ENCODE data around the gene SUFU. TPM values are rescaled to one million over a fixed set of nuclear protein-coding genes. Genes with fewer than 3 reads are reported as not detected.

The SUFU gene
- total RNA-seq, 2 experiments from 2014 or later, result 8.2 to 10.0 TPM

- Mint-ChIP-seq H3K27me3 (no peaks in the 10 kb centered on the region), H3K4me1 (ENCODE audit: low read depth) (peaks cover 68% of the 10 kb centered on the region), H3K9me3 (no peaks in the 10 kb centered on the region), H3K27ac (peak overlapping the region; percentile 94), H3K36me3 (peaks cover 27% of the 10 kb centered on the region), H3K4me3 (peak overlapping the region; percentile 46)
- POLR2A ChIA-PET, result interaction anchor here (0.7 to 0.8 kb wide), 3 partner anchors 9 to 22 kb away, joined by 3 read pairs; no protein-coding TSS in a partner anchor
- intact Hi-C loops (cut with micrococcal nuclease), result no loop called here
- DNase-seq, result no peak
- CTCF ChIA-PET, result interaction anchor here (0.7 to 1.4 kb wide), 5 partner anchors 9 to 102 kb away, joined by 3 to 4 read pairs (median 3); no protein-coding TSS in a partner anchor
Measured at GRCh38 chr10:102651455-102652169, 147.8 kb downstream of the SUFU start.

- DNase-seq, result no peak
- Mint-ChIP-seq H3K27me3 (no peaks in the 10 kb centered on the region), H3K4me3 (peak overlapping the region; percentile 46), H3K36me3 (peaks cover 28% of the 10 kb centered on the region), H3K9me3 (no peaks in the 10 kb centered on the region), H3K27ac (peak overlapping the region; percentile 94), H3K4me1 (ENCODE audit: low read depth) (peaks cover 63% of the 10 kb centered on the region)
- intact Hi-C loops (cut with micrococcal nuclease), result no loop called here
- CTCF ChIA-PET, result interaction anchor here (0.7 to 1.4 kb wide), 5 partner anchors 8 to 101 kb away, joined by 3 to 4 read pairs (median 3); no protein-coding TSS in a partner anchor
- POLR2A ChIA-PET, result interaction anchor here (0.8 to 1.4 kb wide), 3 partner anchors 8 to 62 kb away, joined by 3 read pairs; partner anchors contain the start of gene ARL3
Measured at GRCh38 chr10:102652170-102652916, 148.6 kb downstream of the SUFU start.

GRCh38 chr10:102653060-102653459 is 149.3 kb downstream of the SUFU start:
- DNase-seq, result no peak
- Mint-ChIP-seq H3K9me3 (no peaks in the 10 kb centered on the region), H3K4me3 (no peak overlapping the region), H3K4me1 (ENCODE audit: low read depth) (peaks cover 62% of the 10 kb centered on the region), H3K36me3 (peaks cover 34% of the 10 kb centered on the region), H3K27ac (peak overlapping the region; percentile 78), H3K27me3 (no peaks in the 10 kb centered on the region)
- POLR2A ChIA-PET, result interaction anchor here (1.4 kb wide), 1 partner anchor 61 kb away, joined by 3 read pairs; the partner anchor contains the start of gene ARL3
- intact Hi-C loops (cut with micrococcal nuclease), result no loop called here
- CTCF ChIA-PET, result interaction anchor here (4.0 kb wide), 1 partner anchor 17 kb away, joined by 13 read pairs; no protein-coding TSS in a partner anchor

GRCh38 chr10:102654566-102654965 is 150.8 kb downstream of the SUFU start:
- H3K36me3 Mint-ChIP-seq, result peaks cover 37% of the 10 kb centered on the region
- DNase-seq, result no peak
- intact Hi-C loops (cut with micrococcal nuclease), result no loop called here
- H3K9me3 Mint-ChIP-seq, result no peaks in the 10 kb centered on the region
- POLR2A ChIA-PET, result interaction anchor here (2.4 kb wide), 1 partner anchor 9 kb away, joined by 11 read pairs; no protein-coding TSS in a partner anchor
- peaks cover 58% of the 10 kb centered on the region for H3K4me1 Mint-ChIP-seq (ENCODE audit: low read depth)
- H3K27me3 Mint-ChIP-seq, result no peaks in the 10 kb centered on the region
- peak overlapping the region; percentile 58 for H3K27ac Mint-ChIP-seq
- CTCF ChIA-PET, result interaction anchor here (0.6 to 4.0 kb wide), 2 partner anchors 10 to 15 kb away, joined by 3 to 13 read pairs; partner anchors contain the start of gene TRIM8
- H3K4me3 Mint-ChIP-seq, result no peak overlapping the region

- Mint-ChIP-seq H3K27me3 (no peaks in the 10 kb centered on the region), H3K4me3 (no peak overlapping the region), H3K27ac (no peak overlapping the region), H3K9me3 (no peaks in the 10 kb centered on the region), H3K36me3 (peaks cover 37% of the 10 kb centered on the region), H3K4me1 (ENCODE audit: low read depth) (peaks cover 57% of the 10 kb centered on the region)
- DNase-seq, result no peak
- CTCF ChIA-PET, result interaction anchor here (4.0 kb wide), 1 partner anchor 15 kb away, joined by 13 read pairs; no protein-coding TSS in a partner anchor
- POLR2A ChIA-PET, result interaction anchor here (2.4 kb wide), 1 partner anchor 9 kb away, joined by 11 read pairs; no protein-coding TSS in a partner anchor
- intact Hi-C loops (cut with micrococcal nuclease), result no loop called here
Measured at GRCh38 chr10:102654969-102655368, 151.2 kb downstream of the SUFU start.

- H3K36me3 Mint-ChIP-seq, result peaks cover 37% of the 10 kb centered on the region
- no peak overlapping the region for H3K4me3 Mint-ChIP-seq
- ChIA-PET POLR2A (interaction anchor here (3.2 kb wide), 1 partner anchor 10 kb away, joined by 11 read pairs; no protein-coding TSS in a partner anchor), CTCF (interaction anchor here (1.2 to 4.0 kb wide), 2 partner anchors 11 to 14 kb away, joined by 4 to 13 read pairs; partner anchors contain the start of gene TRIM8)
- no peak overlapping the region for H3K27ac Mint-ChIP-seq
- intact Hi-C loops (cut with micrococcal nuclease), result no loop called here
- no peaks in the 10 kb centered on the region for H3K9me3 Mint-ChIP-seq
- no peaks in the 10 kb centered on the region for H3K27me3 Mint-ChIP-seq
- DNase-seq, result no peak
- H3K4me1 Mint-ChIP-seq (ENCODE audit: low read depth), result peaks cover 57% of the 10 kb centered on the region
Measured at GRCh38 chr10:102656026-102656425, 152.3 kb downstream of the SUFU start.

- CTCF ChIA-PET, result interaction anchor here (1.2 to 4.0 kb wide), 2 partner anchors 12 to 13 kb away, joined by 4 to 13 read pairs; partner anchors contain the start of gene TRIM8
Measured at GRCh38 chr10:102656791-102657371, 153.1 kb downstream of the SUFU start.

GRCh38 chr10:102657451-102657850 is 153.7 kb downstream of the SUFU start:
- no peak overlapping the region for H3K27ac Mint-ChIP-seq
- CTCF ChIA-PET, result interaction anchor here (1.5 kb wide), 1 partner anchor 22 kb away, joined by 3 read pairs; no protein-coding TSS in a partner anchor
- intact Hi-C loops (cut with micrococcal nuclease), result no loop called here

More at GRCh38 chr10:102656791-102657371, 153.1 kb downstream of the SUFU start:
- Mint-ChIP-seq H3K27me3 (no peaks in the 10 kb centered on the region), H3K36me3 (peaks cover 37% of the 10 kb centered on the region), H3K9me3 (no peaks in the 10 kb centered on the region), H3K27ac (no peak overlapping the region), H3K4me1 (ENCODE audit: low read depth) (peaks cover 57% of the 10 kb centered on the region), H3K4me3 (no peak overlapping the region)
- no peak for DNase-seq
- POLR2A ChIA-PET, result interaction anchor here (3.2 kb wide), 1 partner anchor 11 kb away, joined by 11 read pairs; no protein-coding TSS in a partner anchor
- intact Hi-C loops (cut with micrococcal nuclease), result no loop called here

GRCh38 chr10:102657984-102658724 is 154.4 kb downstream of the SUFU start:
- POLR2A ChIA-PET, result interaction anchor here (0.5 to 3.2 kb wide), 3 partner anchors 8 to 14 kb away, joined by 3 to 11 read pairs (median 3); partner anchors contain the start of gene TRIM8
- H3K4me1 Mint-ChIP-seq (ENCODE audit: low read depth), result peaks cover 50% of the 10 kb centered on the region
- CTCF ChIA-PET, result interaction anchor here (0.7 to 1.5 kb wide), 4 partner anchors 12 to 154 kb away, joined by 3 read pairs; partner anchors contain the start of gene SUFU
- H3K4me3 Mint-ChIP-seq, result no peak overlapping the region
- intact Hi-C loops (cut with micrococcal nuclease), result no loop called here
- no peaks in the 10 kb centered on the region for H3K9me3 Mint-ChIP-seq
- peak overlapping the region; percentile 67 for H3K27ac Mint-ChIP-seq
- H3K36me3 Mint-ChIP-seq, result peaks cover 32% of the 10 kb centered on the region
- H3K27me3 Mint-ChIP-seq, result no peaks in the 10 kb centered on the region
- DNase-seq, result no peak

More at GRCh38 chr10:102657451-102657850, 153.7 kb downstream of the SUFU start:
- no peak for DNase-seq
- POLR2A ChIA-PET, result interaction anchor here (3.2 kb wide), 1 partner anchor 11 kb away, joined by 11 read pairs; no protein-coding TSS in a partner anchor
- Mint-ChIP-seq H3K36me3 (peaks cover 34% of the 10 kb centered on the region), H3K4me3 (no peak overlapping the region), H3K4me1 (ENCODE audit: low read depth) (peaks cover 55% of the 10 kb centered on the region), H3K9me3 (no peaks in the 10 kb centered on the region), H3K27me3 (no peaks in the 10 kb centered on the region)

GRCh38 chr10:102658802-102659201 is 155.0 kb downstream of the SUFU start:
- Mint-ChIP-seq H3K36me3 (peaks cover 25% of the 10 kb centered on the region), H3K27me3 (no peaks in the 10 kb centered on the region), H3K27ac (peak overlapping the region; percentile 67), H3K4me3 (no peak overlapping the region), H3K9me3 (no peaks in the 10 kb centered on the region), H3K4me1 (ENCODE audit: low read depth) (peaks cover 46% of the 10 kb centered on the region)
- intact Hi-C loops (cut with micrococcal nuclease), result no loop called here
- ChIA-PET CTCF (interaction anchor here (0.6 to 1.5 kb wide), 5 partner anchors 12 to 155 kb away, joined by 3 read pairs; partner anchors contain the start of gene SUFU), POLR2A (interaction anchor here (0.5 to 3.2 kb wide), 3 partner anchors 8 to 14 kb away, joined by 3 to 11 read pairs (median 3); partner anchors contain the start of gene TRIM8)
- no peak for DNase-seq

Data from activated CD4-positive, alpha-beta memory T cell treated with anti-CD3 and anti-CD28 coated beads for 36 hours (primary cell).